HepG2 (cell line): ENCODE results near the gene SDK1. TPM values are rescaled to one million over a fixed set of nuclear protein-coding genes. Genes with fewer than 3 reads are reported as not detected.

ENCODE experiments used
- ATAC-seq: fragments of 200-7000 bp; cut with Tn5 transposase; 3 replicates; pipeline ENCODE4 v1.9.1; 2020; ENCODE audit warnings: mild to moderate bottlenecking, moderate library complexity
- BruUV-seq: library from RNA; stranded (reverse); fragments of 400-500 nt; replicated peaks from 2 replicates; lab custom pipeline; 2021; lab: Mats Ljungman, UMichigan
- CTCF ChIA-PET: fragments of 300-600 bp; formaldehyde crosslinking; extraction: SDS; loops from one replicate; lab custom pipeline; 2021; ENCODE audit warnings: low total read pairs, inconsistent platforms, low intra/inter-chr PET ratio; lab: Yijun Ruan, JAX
- POLR2A ChIA-PET: fragments of 350-600 bp; sonication (Branson Sonifier 250); formaldehyde crosslinking; loops from one replicate; lab custom pipeline; 2020; ENCODE audit warnings: antibody characterized with exemption, inconsistent platforms; lab: Yijun Ruan, JAX
- DNase-seq: peaks from one replicate; pipeline ENCODE4 v3.0.0-alpha.2; 2015; ENCODE audit warnings: low spot score
- FAIRE-seq: peaks from 3 replicates; lab custom pipeline; 2011; peaks lifted over from hg19 to GRCh38; lab: Jason Lieb, UNC
- H2AFZ ChIP-seq: one replicate; pipeline ENCODE4 v1.6.1; 2011; ENCODE audit warnings: low read length, inconsistent platforms
- H3K27ac ChIP-seq: fragments of 300-600 bp; 3 replicates; pipeline ENCODE4 v1.8.0; 2011; ENCODE audit warnings: mixed run types, mild to moderate bottlenecking, mixed read lengths, low read length, inconsistent platforms; ENCODE audit not compliant: insufficient read depth; ENCODE audit errors: extremely low read length
- H3K27me3 ChIP-seq, 2 experiments: fragments of 200-600 bp in 1 of 2; 2 replicates in 1 of 2; 3 replicates in 1 of 2; pipeline versions ENCODE4 v1.6.0 to v1.8.0; 2011; ENCODE audit warnings: low read length in 2 of 2, mild to moderate bottlenecking in 2 of 2, moderate library complexity in 2 of 2, inconsistent platforms in 1 of 2; ENCODE audit not compliant: insufficient read depth in 2 of 2, control insufficient read depth in 1 of 2
- H3K36me3 ChIP-seq, 2 experiments: fragments of 200-600 bp in 1 of 2; replicated peaks in 1 of 2; 2 replicates in 1 of 2; 3 replicates in 1 of 2; pipeline versions ENCODE4 v1.5.1 to v1.8.0; 2011; ENCODE audit warnings: low read length in 2 of 2, inconsistent platforms in 1 of 2; ENCODE audit not compliant: insufficient read depth in 2 of 2, control insufficient read depth in 1 of 2
- H3K4me1 ChIP-seq: 2 replicates; pipeline ENCODE4 v1.5.1; 2012; ENCODE audit warnings: low read length, inconsistent platforms; ENCODE audit not compliant: insufficient read depth
- H3K4me2 ChIP-seq: 2 replicates; pipeline ENCODE4 v1.6.0; 2011; ENCODE audit warnings: low read depth, low read length, inconsistent platforms
- H3K4me3 ChIP-seq, 3 experiments: fragments of 200-600 bp in 1 of 3; sonication (generic), shearing (Covaris generic) in 1 of 3; replicated peaks in 1 of 3; 2 replicates each; pipeline ENCODE4 v1.5.1; 2011 to 2016; ENCODE audit warnings: low read length in 3 of 3, inconsistent platforms in 2 of 3, low read depth in 2 of 3, mild to moderate bottlenecking in 2 of 3, control low read depth in 1 of 3, mixed read lengths in 1 of 3; ENCODE audit not compliant: insufficient read depth in 1 of 3
- H3K79me2 ChIP-seq: one replicate; pipeline ENCODE4 v1.6.1; 2011; ENCODE audit warnings: low read length, inconsistent platforms; ENCODE audit not compliant: insufficient read depth
- H3K9ac ChIP-seq: 2 replicates; pipeline ENCODE4 v1.6.0; 2011; ENCODE audit warnings: mild to moderate bottlenecking, low read depth, low read length, inconsistent platforms; ENCODE audit not compliant: insufficient read depth
- H3K9me3 ChIP-seq: 2 replicates; pipeline ENCODE4 v1.5.1; 2012; ENCODE audit warnings: mild to moderate bottlenecking, low read length
- H4K20me1 ChIP-seq: 2 replicates; pipeline ENCODE4 v1.6.0; 2011; ENCODE audit warnings: inconsistent platforms, mild to moderate bottlenecking, low read length, moderate library complexity; ENCODE audit not compliant: insufficient read depth
- CBX1 ChIP-seq: IDR thresholded peaks from one replicate; pipeline ENCODE4 v1.6.1; 2016; ENCODE audit warnings: antibody characterized with exemption, low read depth
- KDM3A ChIP-seq: IDR thresholded peaks from 2 replicates; pipeline ENCODE4 v1.6.1; 2018; ENCODE audit warnings: low read depth, missing compliant biosample characterization
- POLR2A ChIP-seq, 2 experiments: IDR thresholded peaks; 2 replicates each; pipeline ENCODE4 v1.6.1; 2011; ENCODE audit warnings: low read depth in 2 of 2, low read length in 2 of 2, mild to moderate bottlenecking in 1 of 2, moderate library complexity in 1 of 2; ENCODE audit not compliant: insufficient read depth in 1 of 2
- SNAPC2 ChIP-seq: sonication (generic); formaldehyde crosslinking; IDR thresholded peaks from 2 replicates; pipeline ENCODE4 v1.8.1; 2022; ENCODE audit warnings: mild to moderate bottlenecking, missing genetic modification reagents
- ZNF234 ChIP-seq: sonication (generic); formaldehyde crosslinking; conservative IDR thresholded peaks from 2 replicates; pipeline ENCODE4 v1.5.1; 2020; ENCODE audit warnings: mild to moderate bottlenecking, missing genetic modification reagents
- ZNF598 ChIP-seq: sonication (generic); formaldehyde crosslinking; IDR thresholded peaks from 2 replicates; pipeline ENCODE4 v1.5.1; 2020; ENCODE audit warnings: mild to moderate bottlenecking, missing genetic modification reagents, borderline replicate concordance
- ZNF616 ChIP-seq: sonication (generic); formaldehyde crosslinking; IDR thresholded peaks from 2 replicates; pipeline ENCODE4 v1.5.0; 2020; ENCODE audit warnings: low read depth, mild to moderate bottlenecking, missing genetic modification reagents
- WGBS: methylation state at CpG from one replicate; pipeline ENCODE4 v1.1.6; 2017; ENCODE audit warnings: low lambda C conversion rate; 5-methylcytosine and 5-hydroxymethylcytosine counted together
- in situ Hi-C: cut with HindIII; loops from 2 replicates; pipeline ENCODE4 v1.10.0; 2017; ENCODE audit warnings: low pct_unique_long_range_greater_than_20kb; ENCODE audit not compliant: extremely low pct_ligation_motif_present
- intact Hi-C: fragments of 100-400 bp; cut with micrococcal nuclease; formaldehyde crosslinking; loops from one replicate; pipeline ENCODE4 v1.10.0; 2022; ENCODE audit not compliant: unreplicated experiment
- polyA plus RNA-seq, 8 experiments: library from polyadenylated mRNA; depleted of rRNA in 3 of 8; stranded (reverse) in 7 of 8; unstranded in 1 of 8; fragments of >200 nt; fragmentation: Illumina TruSeq in 4 of 8; extraction: Trizol in 4 of 8; gene quantifications; 2 replicates each; pipeline versions ENCODE4 v1.2.1 to v1.2.3, GENCODE V29; 2011 to 2016; ENCODE audit warnings: low read depth in 4 of 8, missing spikeins in 1 of 8, mixed read lengths in 1 of 8; ENCODE audit not compliant: insufficient read depth in 1 of 8
- total RNA-seq, 5 experiments: library from RNA; depleted of rRNA; stranded (reverse); fragments of >200 nt; fragmentation: Illumina TruSeq; extraction: Trizol; gene quantifications; 2 replicates each; pipeline ENCODE4 v1.2.3, GENCODE V29; 2016; ENCODE audit warnings: low read depth in 1 of 5
- TF ChIP-seq, protein P1 (sequence below): sonication (generic); formaldehyde crosslinking; conservative IDR thresholded peaks from 2 replicates; pipeline ENCODE4 v1.8.0; 2022; ENCODE audit warnings: missing genetic modification reagents
- TF ChIP-seq, protein P2 (sequence below): sonication (generic); formaldehyde crosslinking; IDR thresholded peaks from 2 replicates; pipeline ENCODE4 v1.4.0; 2020; ENCODE audit warnings: missing genetic modification reagents

Gene SDK1
- total and polyA plus RNA-seq, 2 of the 13 experiments (the other 11 are each of a cell fraction or from before 2014, with no cell fraction given): 0.35 to 2.4 TPM

DNA sequence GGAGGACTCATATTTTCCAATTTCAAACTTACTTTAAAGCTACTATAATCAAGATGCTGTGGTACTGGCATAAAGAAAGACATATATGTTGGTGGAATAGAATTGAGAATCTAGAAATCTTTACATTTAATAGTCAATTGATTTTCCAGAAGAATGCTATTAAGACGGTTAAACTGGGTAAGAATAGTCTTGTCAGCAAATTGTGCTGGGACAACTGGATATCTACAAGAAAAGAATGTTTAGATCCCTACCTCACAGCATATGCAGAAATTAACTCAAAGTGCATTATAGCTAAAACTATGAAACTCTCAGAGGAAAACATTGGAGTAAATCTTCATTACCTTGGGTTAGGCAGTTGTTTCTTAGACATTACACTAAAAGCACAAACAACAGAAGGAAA is 203.3 kb downstream of the SDK1 start (continued):
- TF ChIP-seq CBX1 (no peak), ZNF598 (CRISPR knock-in tag) (no peak), ZNF234 (no peak)
- TF ChIP-seq, protein P1, sequence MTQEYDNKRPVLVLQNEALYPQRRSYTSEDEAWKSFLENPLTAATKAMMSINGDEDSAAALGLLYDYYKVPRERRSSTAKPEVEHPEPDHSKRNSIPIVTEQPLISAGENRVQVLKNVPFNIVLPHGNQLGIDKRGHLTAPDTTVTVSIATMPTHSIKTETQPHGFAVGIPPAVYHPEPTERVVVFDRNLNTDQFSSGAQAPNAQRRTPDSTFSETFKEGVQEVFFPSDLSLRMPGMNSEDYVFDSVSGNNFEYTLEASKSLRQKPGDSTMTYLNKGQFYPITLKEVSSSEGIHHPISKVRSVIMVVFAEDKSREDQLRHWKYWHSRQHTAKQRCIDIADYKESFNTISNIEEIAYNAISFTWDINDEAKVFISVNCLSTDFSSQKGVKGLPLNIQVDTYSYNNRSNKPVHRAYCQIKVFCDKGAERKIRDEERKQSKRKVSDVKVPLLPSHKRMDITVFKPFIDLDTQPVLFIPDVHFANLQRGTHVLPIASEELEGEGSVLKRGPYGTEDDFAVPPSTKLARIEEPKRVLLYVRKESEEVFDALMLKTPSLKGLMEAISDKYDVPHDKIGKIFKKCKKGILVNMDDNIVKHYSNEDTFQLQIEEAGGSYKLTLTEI (CRISPR knock-in tag): no peak

DNA sequence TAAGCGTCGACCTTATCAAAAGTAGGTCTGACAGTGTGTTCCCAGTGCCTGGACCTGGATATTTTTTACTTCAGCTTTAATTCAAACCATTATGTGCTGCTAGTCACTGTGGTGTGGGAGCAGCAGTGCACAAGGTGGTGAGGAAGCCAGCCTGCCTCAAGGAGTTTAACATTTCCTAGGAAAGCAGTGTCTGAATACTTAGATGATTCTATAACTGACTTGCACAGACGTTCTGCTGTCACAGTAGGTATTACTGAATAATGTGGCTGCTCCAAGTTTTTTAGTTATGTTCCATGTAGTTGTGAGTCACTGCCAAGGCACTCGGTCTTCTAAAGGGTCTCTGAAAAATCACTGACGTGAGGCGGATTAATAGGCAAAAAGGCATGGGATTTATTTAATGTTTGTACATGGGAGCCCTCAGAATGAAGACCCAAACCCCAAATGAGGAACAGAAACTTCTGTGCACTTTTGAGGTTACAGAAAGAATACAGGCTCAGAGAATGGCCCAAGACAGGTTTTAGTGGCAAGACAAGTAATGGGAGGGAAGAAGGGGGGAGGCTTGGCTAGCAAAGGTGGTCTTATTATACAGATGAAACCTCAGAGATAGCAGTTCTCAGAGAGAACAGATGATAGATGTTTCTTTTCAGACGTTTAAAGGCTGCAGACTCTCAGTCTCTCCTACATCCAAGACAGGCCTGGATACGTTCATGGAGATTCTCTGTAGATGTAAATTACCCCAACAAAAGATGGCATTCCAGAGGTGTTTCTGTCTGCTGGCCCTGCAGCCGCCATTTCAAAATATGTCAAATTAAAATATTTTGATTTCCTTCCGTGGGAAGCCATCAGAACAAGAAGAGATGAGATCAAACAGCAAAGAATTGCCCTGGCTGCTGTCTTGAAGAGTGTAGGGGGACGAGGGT is 209.3 kb downstream of the SDK1 start:
- DNase-seq: no peak
- Histone ChIP-seq H3K9ac (no peak overlapping the region), H3K9me3 (no peaks in the 10 kb centered on the region), H2AFZ (no peak overlapping the region), H3K4me1 (no peaks in the 10 kb centered on the region), H3K27me3 (no peaks in the 10 kb centered on the region), H3K4me3 (no peak overlapping the region), H3K79me2 (no peaks in the 10 kb centered on the region), H4K20me1 (no peaks in the 10 kb centered on the region), H3K27ac (no peak overlapping the region), H3K36me3 (no peaks in the 10 kb centered on the region), H3K4me2 (no peak overlapping the region)
- intact Hi-C loops (no loop called here), in situ Hi-C loops (no loop called here)
- ChIA-PET POLR2A (no interaction called here), CTCF (no interaction called here)
- WGBS: 87% methylated on average over 11 of the region's 11 CpGs
- BruUV-seq: no TSS peak
- no peak for ATAC-seq
- no peak for TF ChIP-seq ZNF616 (CRISPR knock-in tag)
- TF ChIP-seq POLR2A (IDR thresholded peaks at IDR 0.05; ENCODE audit: insufficient read depth in 1 of 2, low read depth in 2 of 2, low read length in 2 of 2): no peak
- TF ChIP-seq, protein P2, sequence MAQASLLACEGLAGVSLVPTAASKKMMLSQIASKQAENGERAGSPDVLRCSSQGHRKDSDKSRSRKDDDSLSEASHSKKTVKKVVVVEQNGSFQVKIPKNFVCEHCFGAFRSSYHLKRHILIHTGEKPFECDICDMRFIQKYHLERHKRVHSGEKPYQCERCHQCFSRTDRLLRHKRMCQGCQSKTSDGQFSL: no peak
- no peak for TF ChIP-seq SNAPC2 (CRISPR knock-in tag)
- no peak for TF ChIP-seq KDM3A (CRISPR knock-in tag)
- no peak for FAIRE-seq
